Neural cell (in vitro differentiated cells): ENCODE data around the gene ANKRD42.

Experiments
- CTCF ChIP-seq: fragments of 450-650 bp; IDR thresholded peaks from 2 replicates; pipeline ENCODE4 v1.5.1; 2014; ENCODE audit warnings: antibody characterized with exemption, mild to moderate bottlenecking, moderate library complexity; ENCODE audit not compliant: poor library complexity, severe bottlenecking
- EP300 ChIP-seq: fragments of 450-650 bp; conservative IDR thresholded peaks from 2 replicates; pipeline ENCODE4 v1.6.1; 2014; ENCODE audit warnings: antibody characterized with exemption, mild to moderate bottlenecking, moderate library complexity; ENCODE audit not compliant: poor library complexity, severe bottlenecking
- EZH2 ChIP-seq: fragments of 200-600, 300-800 bp; shearing (Covaris generic), sonication (generic); IDR thresholded peaks from 2 replicates; pipeline ENCODE4 v1.6.1; 2014; ENCODE audit warnings: antibody characterized with exemption, low read length, borderline replicate concordance, mild to moderate bottlenecking; ENCODE audit not compliant: insufficient read depth, poor library complexity, severe bottlenecking
- POLR2AphosphoS5 ChIP-seq: IDR thresholded peaks from 2 replicates; pipeline ENCODE4 v1.6.1; 2012
- RAD21 ChIP-seq: fragments of 450-650 bp; conservative IDR thresholded peaks from 2 replicates; pipeline ENCODE4 v1.6.1; 2014; ENCODE audit warnings: antibody characterized with exemption, mild to moderate bottlenecking, moderate library complexity
- REST ChIP-seq: IDR thresholded peaks from 2 replicates; pipeline ENCODE4 v1.6.1; 2012; ENCODE audit warnings: borderline replicate concordance
- SMC3 ChIP-seq: fragments of 450-650 bp; conservative IDR thresholded peaks from 2 replicates; pipeline ENCODE4 v1.6.1; 2014; ENCODE audit warnings: antibody characterized with exemption, mild to moderate bottlenecking, moderate library complexity; ENCODE audit not compliant: poor library complexity
- TAF1 ChIP-seq: IDR thresholded peaks from 2 replicates; pipeline ENCODE4 v1.6.1; 2012; ENCODE audit warnings: low read depth

GRCh38 chr11:83166193-83166866, 27.2 kb upstream of the ANKRD42 start:
- TF ChIP-seq CTCF (no peak), POLR2AphosphoS5 (no peak), REST (no peak), TAF1 (no peak), EZH2 (no peak), EP300 (no peak), RAD21 (no peak), SMC3 (no peak)
